ENCODE measurements around the gene UROC1.

Gene UROC1

GRCh38 chr3:126549861-126550487 is 32.4 kb upstream of the UROC1 start:
- TF ChIP-seq FOXP2 (optimal IDR thresholded peaks at IDR 0.05; ENCODE audit: borderline replicate concordance, extremely low read depth, extremely low read length, insufficient read depth) (no peak), POLR2AphosphoS5 (IDR thresholded peaks at IDR 0.05; ENCODE audit: low read depth, low read length) (no peak), SIN3A (IDR thresholded peaks at IDR 0.05; ENCODE audit: borderline replicate concordance, insufficient read depth, low read length) (no peak), TAF1 (IDR thresholded peaks at IDR 0.05; ENCODE audit: borderline replicate concordance, insufficient read depth, low read length) (no peak), REST (IDR thresholded peaks at IDR 0.05; ENCODE audit: insufficient read depth in 1 of 2, low read depth in 2 of 2, low read length in 2 of 2) (no peak)

GRCh38 chr3:126548556-126549466 is 31.2 kb upstream of the UROC1 start:
- TF ChIP-seq TAF1 (IDR thresholded peaks at IDR 0.05; ENCODE audit: borderline replicate concordance, insufficient read depth, low read length) (no peak), SIN3A (IDR thresholded peaks at IDR 0.05; ENCODE audit: borderline replicate concordance, insufficient read depth, low read length) (no peak)

DNA sequence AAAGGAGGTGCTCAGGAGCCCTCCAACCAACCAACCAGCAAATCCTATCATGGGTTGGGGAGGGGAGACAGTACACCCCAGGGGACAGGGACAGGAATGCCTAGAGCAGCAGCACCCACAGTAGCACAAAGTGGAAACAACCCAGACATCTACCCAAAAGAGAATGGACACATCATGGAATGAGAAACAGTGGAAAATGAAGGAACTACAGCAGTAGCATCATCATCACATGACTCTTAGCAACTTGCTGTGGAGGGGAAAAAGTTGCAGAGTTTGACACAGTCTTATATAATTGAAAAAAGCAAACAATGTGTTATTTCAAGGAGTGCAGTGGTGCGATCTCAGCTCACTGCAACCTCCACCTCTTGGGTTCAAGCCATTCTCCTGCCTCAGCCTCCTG is 30.1 kb upstream of the UROC1 start:
- TF ChIP-seq POLR2AphosphoS5 (IDR thresholded peaks at IDR 0.05; ENCODE audit: low read depth, low read length) (no peak), FOXP2 (optimal IDR thresholded peaks at IDR 0.05; ENCODE audit: borderline replicate concordance, extremely low read depth, extremely low read length, insufficient read depth) (no peak), REST (IDR thresholded peaks at IDR 0.05; ENCODE audit: insufficient read depth in 1 of 2, low read depth in 2 of 2, low read length in 2 of 2) (no peak), SIN3A (IDR thresholded peaks at IDR 0.05; ENCODE audit: borderline replicate concordance, insufficient read depth, low read length) (no peak), TAF1 (IDR thresholded peaks at IDR 0.05; ENCODE audit: borderline replicate concordance, insufficient read depth, low read length) (no peak)

DNA sequence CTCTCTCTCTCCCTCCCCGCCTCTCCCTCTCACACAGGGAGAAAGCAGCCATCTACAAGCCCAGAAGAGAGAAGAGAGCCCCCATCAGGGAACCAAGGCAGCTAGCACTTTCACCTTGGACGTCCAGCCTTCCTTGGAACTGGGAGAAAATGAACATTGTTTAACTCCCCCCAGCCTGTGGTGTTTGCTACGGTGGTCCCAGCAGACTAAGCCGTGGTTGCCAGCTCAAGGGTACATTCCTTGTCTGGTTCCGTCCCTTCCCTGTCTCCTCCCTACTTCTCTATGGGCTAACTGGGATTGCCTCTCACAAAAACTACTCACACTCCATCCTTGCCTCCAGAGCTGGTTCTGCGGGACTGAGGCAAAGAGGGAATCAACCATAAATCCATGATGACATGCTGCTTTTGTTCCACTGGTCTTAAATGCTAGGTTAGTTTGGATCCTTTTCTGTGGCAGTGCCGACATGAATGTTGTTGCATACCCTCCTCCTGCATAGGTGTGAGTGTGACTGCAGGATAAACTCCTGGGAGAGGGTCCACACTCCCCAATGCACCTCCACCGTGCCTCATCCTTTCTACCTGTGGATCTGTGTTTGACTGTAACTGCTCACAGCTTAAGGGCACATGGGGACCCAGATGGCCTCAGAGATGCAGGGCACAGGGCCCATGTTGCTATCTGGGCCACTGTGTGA is 29.1 kb upstream of the UROC1 start:
- TF ChIP-seq REST (IDR thresholded peaks at IDR 0.05; ENCODE audit: insufficient read depth in 1 of 2, low read depth in 2 of 2, low read length in 2 of 2) = no peak
- TF ChIP-seq POLR2AphosphoS5 (IDR thresholded peaks at IDR 0.05; ENCODE audit: low read depth, low read length) = no peak
- no peak for TF ChIP-seq SIN3A (IDR thresholded peaks at IDR 0.05; ENCODE audit: borderline replicate concordance, insufficient read depth, low read length)
- TF ChIP-seq FOXP2 (optimal IDR thresholded peaks at IDR 0.05; ENCODE audit: borderline replicate concordance, extremely low read depth, extremely low read length, insufficient read depth) = no peak
- TF ChIP-seq TAF1 (IDR thresholded peaks at IDR 0.05; ENCODE audit: borderline replicate concordance, insufficient read depth, low read length) = no peak

GRCh38 chr3:126546013-126546412 is 28.4 kb upstream of the UROC1 start:
- TF ChIP-seq SIN3A (IDR thresholded peaks at IDR 0.05; ENCODE audit: borderline replicate concordance, insufficient read depth, low read length) (no peak), POLR2AphosphoS5 (IDR thresholded peaks at IDR 0.05; ENCODE audit: low read depth, low read length) (no peak), FOXP2 (optimal IDR thresholded peaks at IDR 0.05; ENCODE audit: borderline replicate concordance, extremely low read depth, extremely low read length, insufficient read depth) (no peak), REST (IDR thresholded peaks at IDR 0.05; ENCODE audit: insufficient read depth in 1 of 2, low read depth in 2 of 2, low read length in 2 of 2) (no peak), TAF1 (IDR thresholded peaks at IDR 0.05; ENCODE audit: borderline replicate concordance, insufficient read depth, low read length) (no peak)

Measured in PFSK-1 (cell line).